OCI-LY7 (cell line): ENCODE results near the gene ADAMTS8. TPM values are rescaled to one million over a fixed set of nuclear protein-coding genes. Genes with fewer than 3 reads are reported as not detected.

Experiments
- BruUV-seq: library from RNA; stranded (reverse); fragments of 400-500 nt; replicated peaks from 2 replicates; lab custom pipeline; 2021; lab: Mats Ljungman, UMichigan
- CTCF ChIA-PET: fragments of 300-600 bp; sonication (Branson Sonifier 250); formaldehyde crosslinking; loops from one replicate; lab custom pipeline; 2022; ENCODE audit warnings: antibody characterized with exemption; ENCODE audit not compliant: unreplicated experiment; lab: Charles Lee
- POLR2A ChIA-PET: fragments of 300-600 bp; sonication (Branson Sonifier 250); formaldehyde crosslinking; loops from one replicate; lab custom pipeline; 2022; ENCODE audit warnings: antibody characterized with exemption; lab: Charles Lee
- DNase-seq: peaks from one replicate; pipeline ENCODE4 v3.0.0-alpha.2; 2015; ENCODE audit warnings: low spot score
- H2AFZ ChIP-seq: fragments of 200-600 bp; sonication (generic), shearing (Covaris generic); 2 replicates; pipeline ENCODE4 v1.6.1; 2014; ENCODE audit warnings: mild to moderate bottlenecking, antibody characterized with exemption, low read length, moderate library complexity
- H3K27ac ChIP-seq: fragments of 200-600 bp; sonication (generic); 2 replicates; pipeline ENCODE4 v1.5.1; 2014; ENCODE audit warnings: mixed run types, low read depth, mild to moderate bottlenecking, moderate library complexity, low read length, inconsistent platforms; ENCODE audit not compliant: poor library complexity, severe bottlenecking
- H3K36me3 ChIP-seq: fragments of 200-600 bp; sonication (generic); 2 replicates; pipeline ENCODE4 v1.6.1; 2014; ENCODE audit warnings: mild to moderate bottlenecking, antibody characterized with exemption, low read length, moderate library complexity, mixed read lengths; ENCODE audit not compliant: insufficient read depth
- H3K4me1 ChIP-seq: fragments of 200-600 bp; sonication (generic); 2 replicates; pipeline ENCODE4 v1.5.1; 2014; ENCODE audit warnings: mild to moderate bottlenecking, low read length; ENCODE audit not compliant: insufficient read depth, poor library complexity, severe bottlenecking
- H3K4me2 ChIP-seq: fragments of 200-600 bp; sonication (generic); 2 replicates; pipeline ENCODE4 v1.6.1; 2014; ENCODE audit warnings: mild to moderate bottlenecking, low read length
- H3K4me3 ChIP-seq: fragments of 200-600 bp; sonication (generic); 2 replicates; pipeline ENCODE4 v1.5.1; 2014; ENCODE audit warnings: mild to moderate bottlenecking, low read depth, low read length; ENCODE audit not compliant: poor library complexity, severe bottlenecking
- H3K79me2 ChIP-seq: fragments of 200-600 bp; sonication (generic); 2 replicates; pipeline ENCODE4 v1.6.1; 2016; ENCODE audit warnings: low read depth, mild to moderate bottlenecking, low read length, moderate library complexity, mixed read lengths; ENCODE audit not compliant: insufficient read depth
- H3K9me2 ChIP-seq: fragments of 200-600 bp; sonication (generic); 2 replicates; pipeline ENCODE4 v1.6.1; 2016; ENCODE audit warnings: mild to moderate bottlenecking, low read length, mixed read lengths; ENCODE audit not compliant: insufficient read depth
- H3K9me3 ChIP-seq: fragments of 200-600 bp; sonication (generic); 2 replicates; pipeline ENCODE4 v1.6.1; 2014; ENCODE audit warnings: mild to moderate bottlenecking, mixed run types, low read length, mixed read lengths
- H4K20me1 ChIP-seq: fragments of 200-600 bp; sonication (generic); 2 replicates; pipeline ENCODE4 v1.6.1; 2014; ENCODE audit warnings: mild to moderate bottlenecking, antibody characterized with exemption, low read length, moderate library complexity, mixed read lengths; ENCODE audit not compliant: insufficient read depth
- EZH2phosphoT487 ChIP-seq: fragments of 200-600 bp; sonication (generic); IDR thresholded peaks from 2 replicates; pipeline ENCODE4 v1.6.1; 2018; ENCODE audit warnings: low read depth, borderline replicate concordance, mild to moderate bottlenecking, mixed run types, antibody characterized with exemption, low read length, moderate library complexity, mixed read lengths
- intact Hi-C: fragments of 100-400 bp; cut with micrococcal nuclease; formaldehyde crosslinking; loops from one replicate; pipeline ENCODE4 v1.10.0; 2022; ENCODE audit not compliant: unreplicated experiment
- total RNA-seq, 2 experiments: library from RNA; depleted of rRNA in 1 of 2; stranded (reverse); fragments of >200 nt in 1 of 2; shearing (Covaris generic) in 1 of 2; gene quantifications; 2 replicates each; pipeline ENCODE4 v1.2.3, GENCODE V29; 2014 to 2022
- TF ChIP-seq, protein P1 (sequence below): fragments of 200-600 bp; sonication (generic); conservative IDR thresholded peaks from 2 replicates; pipeline ENCODE4 v1.5.1; 2014; ENCODE audit warnings: mild to moderate bottlenecking, antibody characterized with exemption, low read length, moderate library complexity, mixed read lengths

ADAMTS8 gene
- total RNA-seq, 2 experiments from 2014 or later: not detected

DNA sequence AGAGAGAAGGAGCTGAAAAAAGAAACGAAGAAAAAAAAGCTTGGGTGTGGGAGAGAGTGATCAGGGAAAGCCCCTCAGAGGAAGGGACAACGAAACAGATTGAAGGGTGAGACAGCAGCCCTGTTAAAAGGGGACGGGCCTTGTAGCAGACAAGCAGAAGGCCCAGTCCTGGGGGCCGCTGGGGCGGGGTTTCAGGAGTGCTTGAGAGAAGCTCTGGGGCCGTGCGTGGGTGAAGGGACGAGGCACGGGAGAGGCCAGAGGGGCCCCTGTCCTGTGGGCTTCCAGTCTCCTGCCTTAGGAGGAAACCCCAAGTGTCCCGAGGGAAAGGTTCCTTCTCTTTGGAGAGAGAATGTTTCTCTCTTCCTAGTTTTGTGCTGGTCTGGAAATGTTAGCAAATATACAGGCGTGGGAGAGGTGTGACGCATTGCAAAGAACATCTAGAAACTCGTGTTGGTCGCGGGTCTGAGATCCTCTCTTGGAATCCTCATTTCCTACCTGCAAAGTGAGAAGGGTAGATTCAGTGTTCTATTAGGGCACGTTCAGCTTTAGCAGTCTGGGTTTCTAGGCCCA lies 48.6 kb upstream of the ADAMTS8 start:
- BruUV-seq: no TSS peak
- no peaks in the 10 kb centered on the region for H3K36me3 ChIP-seq
- DNase-seq: no peak
- H3K79me2 ChIP-seq: no peaks in the 10 kb centered on the region
- no peak overlapping the region for H3K27ac ChIP-seq
- TF ChIP-seq, protein P1, sequence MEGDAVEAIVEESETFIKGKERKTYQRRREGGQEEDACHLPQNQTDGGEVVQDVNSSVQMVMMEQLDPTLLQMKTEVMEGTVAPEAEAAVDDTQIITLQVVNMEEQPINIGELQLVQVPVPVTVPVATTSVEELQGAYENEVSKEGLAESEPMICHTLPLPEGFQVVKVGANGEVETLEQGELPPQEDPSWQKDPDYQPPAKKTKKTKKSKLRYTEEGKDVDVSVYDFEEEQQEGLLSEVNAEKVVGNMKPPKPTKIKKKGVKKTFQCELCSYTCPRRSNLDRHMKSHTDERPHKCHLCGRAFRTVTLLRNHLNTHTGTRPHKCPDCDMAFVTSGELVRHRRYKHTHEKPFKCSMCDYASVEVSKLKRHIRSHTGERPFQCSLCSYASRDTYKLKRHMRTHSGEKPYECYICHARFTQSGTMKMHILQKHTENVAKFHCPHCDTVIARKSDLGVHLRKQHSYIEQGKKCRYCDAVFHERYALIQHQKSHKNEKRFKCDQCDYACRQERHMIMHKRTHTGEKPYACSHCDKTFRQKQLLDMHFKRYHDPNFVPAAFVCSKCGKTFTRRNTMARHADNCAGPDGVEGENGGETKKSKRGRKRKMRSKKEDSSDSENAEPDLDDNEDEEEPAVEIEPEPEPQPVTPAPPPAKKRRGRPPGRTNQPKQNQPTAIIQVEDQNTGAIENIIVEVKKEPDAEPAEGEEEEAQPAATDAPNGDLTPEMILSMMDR: no peak
- no peak for TF ChIP-seq EZH2phosphoT487
- ChIA-PET CTCF (no interaction called here), POLR2A (interaction anchor here (0.5 kb wide), 1 partner anchor 52 kb away, joined by 3 read pairs; no protein-coding TSS in a partner anchor)
- no peaks in the 10 kb centered on the region for H3K9me2 ChIP-seq
- no peaks in the 10 kb centered on the region for H4K20me1 ChIP-seq
- H2AFZ ChIP-seq: no peak overlapping the region
- H3K4me2 ChIP-seq: no peak overlapping the region
- intact Hi-C loops: no loop called here
- no peak overlapping the region for H3K4me3 ChIP-seq
- no peaks in the 10 kb centered on the region for H3K4me1 ChIP-seq
- H3K9me3 ChIP-seq: no peaks in the 10 kb centered on the region

DNA sequence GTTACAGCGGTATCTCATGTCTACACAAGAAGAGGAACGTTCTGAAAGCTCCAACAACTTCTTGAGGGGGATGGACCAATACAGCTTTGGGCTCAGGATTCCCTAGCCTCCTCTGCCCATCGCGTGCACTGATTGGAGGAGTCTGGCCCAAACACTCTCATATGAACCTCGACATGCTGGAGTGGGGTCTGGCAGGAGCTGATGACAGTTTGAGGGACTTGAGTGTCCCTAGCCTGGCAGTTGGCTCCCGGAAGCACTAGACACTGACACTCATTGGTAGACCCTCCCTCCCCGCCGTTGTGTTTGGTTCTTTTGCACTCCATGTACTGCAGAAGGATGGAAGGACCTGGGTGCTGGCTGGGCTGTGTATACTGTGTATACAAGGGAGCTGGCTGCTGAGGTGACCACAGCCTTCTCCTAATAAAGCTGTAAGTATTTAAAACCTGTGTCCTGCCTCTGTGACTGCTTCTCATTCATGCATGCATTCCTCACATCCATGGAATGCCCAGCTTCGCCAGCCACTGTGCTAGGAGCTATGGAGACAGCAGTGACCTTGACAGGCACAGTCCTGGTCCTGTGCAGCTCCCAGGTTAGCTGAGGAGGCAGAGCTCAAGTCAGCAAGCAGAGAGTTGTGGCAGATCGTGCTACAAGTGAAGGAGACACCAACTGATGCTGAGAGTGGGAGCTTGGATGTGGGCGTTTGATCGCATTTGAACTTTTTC lies 48.0 kb upstream of the ADAMTS8 start:
- no TSS peak for BruUV-seq
- Histone ChIP-seq H2AFZ (no peak overlapping the region), H3K4me2 (no peak overlapping the region), H3K27ac (no peak overlapping the region), H3K4me3 (no peak overlapping the region), H3K4me1 (no peaks in the 10 kb centered on the region), H3K9me2 (no peaks in the 10 kb centered on the region), H4K20me1 (no peaks in the 10 kb centered on the region), H3K9me3 (no peaks in the 10 kb centered on the region), H3K79me2 (no peaks in the 10 kb centered on the region), H3K36me3 (no peaks in the 10 kb centered on the region)
- no peak for DNase-seq
- intact Hi-C loops: no loop called here
- TF ChIP-seq, protein P1: no peak
- TF ChIP-seq EZH2phosphoT487: no peak
- ChIA-PET POLR2A (interaction anchor here (0.5 to 0.9 kb wide), 2 partner anchors 9 to 51 kb away, joined by 3 read pairs; no protein-coding TSS in a partner anchor), CTCF (no interaction called here)
